ENCODE data around the gene TAP1.

- no peak for TF ChIP-seq CTCF (conservative IDR thresholded peaks at IDR 0.05)
- TF ChIP-seq EZH2 (IDR thresholded peaks at IDR 0.05; ENCODE audit: low read depth) = no peak
Observed at GRCh38 chr6:32894085-32895005, 40.8 kb upstream of the TAP1 start.

Data from PC-9 (cell line).